Measurements from ENCODE around the gene SYNJ2.

SYNJ2 gene

GRCh38 chr6:158024566-158025297 is 43.1 kb downstream of the SYNJ2 start:
- DNase-seq (ENCODE audit: low read depth): no peak
- no peak overlapping the region for H3K4me3 ChIP-seq (ENCODE audit: control insufficient read depth, low read depth, low read length)
- TF ChIP-seq CTCF (IDR thresholded peaks at IDR 0.05; ENCODE audit: control insufficient read depth, insufficient read depth, low read depth, low read length, missing control alignments): no peak

- DNase-seq (ENCODE audit: low read depth): peak; percentile 88
- peak overlapping the region; percentile 26 for H3K4me3 ChIP-seq (ENCODE audit: control insufficient read depth, low read depth, low read length)
- peak; percentile 75 for TF ChIP-seq CTCF (IDR thresholded peaks at IDR 0.05; ENCODE audit: control insufficient read depth, insufficient read depth, low read depth, low read length, missing control alignments)
These were observed 44.6 kb downstream of the SYNJ2 start for GRCh38 chr6:158026054-158026900.

DNA sequence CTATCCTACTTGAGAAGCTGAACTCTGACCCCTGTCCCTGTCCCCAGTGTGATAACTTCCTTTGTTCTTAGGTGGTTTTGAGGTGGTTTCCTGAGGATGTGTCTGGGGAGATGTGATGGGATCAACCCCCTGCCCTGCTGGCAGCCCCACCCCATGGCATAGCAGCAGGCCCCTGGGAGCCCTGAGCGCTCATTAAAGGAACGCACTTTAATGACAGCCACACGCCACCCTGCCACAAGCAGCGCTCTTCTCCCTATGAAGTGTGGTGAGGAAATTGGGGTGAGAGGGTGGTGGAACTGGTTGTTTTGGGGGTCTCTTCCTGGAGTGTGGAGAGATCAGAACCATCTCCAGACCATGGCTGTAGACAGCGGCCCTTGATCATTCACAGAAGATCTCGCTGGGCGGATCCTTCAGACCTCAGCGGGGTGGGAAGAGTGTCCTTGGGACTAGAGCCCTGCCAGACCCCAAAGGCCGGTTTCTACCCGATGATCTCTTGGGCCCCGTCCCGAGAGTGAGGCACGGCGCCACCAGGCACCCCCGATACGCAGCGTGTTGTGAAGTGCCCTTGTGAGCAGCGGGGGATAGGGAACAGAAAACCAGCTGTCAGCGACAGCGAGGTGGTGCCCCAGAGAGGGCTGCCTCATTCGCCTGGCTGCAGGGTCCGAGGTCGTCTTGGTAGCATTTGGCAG is 45.4 kb downstream of the SYNJ2 start:
- DNase-seq (ENCODE audit: low read depth): no peak
- no peak overlapping the region for H3K4me3 ChIP-seq (ENCODE audit: control insufficient read depth, low read depth, low read length)
- no peak for TF ChIP-seq CTCF (IDR thresholded peaks at IDR 0.05; ENCODE audit: control insufficient read depth, insufficient read depth, low read depth, low read length, missing control alignments)

GRCh38 chr6:158027590-158028285 is 46.1 kb downstream of the SYNJ2 start:
- H3K4me3 ChIP-seq (ENCODE audit: control insufficient read depth, low read depth, low read length): no peak overlapping the region
- DNase-seq (ENCODE audit: low read depth): no peak
- TF ChIP-seq CTCF (IDR thresholded peaks at IDR 0.05; ENCODE audit: control insufficient read depth, insufficient read depth, low read depth, low read length, missing control alignments): no peak

- DNase-seq (ENCODE audit: low read depth): no peak
- TF ChIP-seq CTCF (IDR thresholded peaks at IDR 0.05; ENCODE audit: control insufficient read depth, insufficient read depth, low read depth, low read length, missing control alignments): no peak
- no peak overlapping the region for H3K4me3 ChIP-seq (ENCODE audit: control insufficient read depth, low read depth, low read length)
These were observed 46.8 kb downstream of the SYNJ2 start for GRCh38 chr6:158028421-158028820.

- TF ChIP-seq CTCF (IDR thresholded peaks at IDR 0.05; ENCODE audit: control insufficient read depth, insufficient read depth, low read depth, low read length, missing control alignments): no peak
- H3K4me3 ChIP-seq (ENCODE audit: control insufficient read depth, low read depth, low read length): no peak overlapping the region
- DNase-seq (ENCODE audit: low read depth): no peak
These were observed 47.2 kb downstream of the SYNJ2 start for GRCh38 chr6:158028876-158029275.

All from AG09309 (cell line).